Keratinocyte (primary cell): Measurements from ENCODE around the gene TENM4.

Experiments
- EZH2 ChIP-seq: IDR thresholded peaks from one replicate; pipeline ENCODE4 v1.6.1; 2012; ENCODE audit warnings: inconsistent platforms, mild to moderate bottlenecking, low read length, moderate library complexity
- TF ChIP-seq, protein P1 (sequence below), 3 experiments: IDR thresholded peaks in 1 of 3; conservative IDR thresholded peaks in 1 of 3; optimal IDR thresholded peaks in 1 of 3; 2 replicates in 2 of 3; 3 replicates in 1 of 3; pipeline versions ENCODE3 to v1.5.1; 2011; ENCODE audit warnings: low read length in 3 of 3, mild to moderate bottlenecking in 3 of 3, moderate library complexity in 2 of 3, control low read depth in 1 of 3, inconsistent platforms in 1 of 3; ENCODE audit not compliant: insufficient read depth in 2 of 3; ENCODE audit errors: extremely low read depth in 1 of 3

- TF ChIP-seq, protein P1, sequence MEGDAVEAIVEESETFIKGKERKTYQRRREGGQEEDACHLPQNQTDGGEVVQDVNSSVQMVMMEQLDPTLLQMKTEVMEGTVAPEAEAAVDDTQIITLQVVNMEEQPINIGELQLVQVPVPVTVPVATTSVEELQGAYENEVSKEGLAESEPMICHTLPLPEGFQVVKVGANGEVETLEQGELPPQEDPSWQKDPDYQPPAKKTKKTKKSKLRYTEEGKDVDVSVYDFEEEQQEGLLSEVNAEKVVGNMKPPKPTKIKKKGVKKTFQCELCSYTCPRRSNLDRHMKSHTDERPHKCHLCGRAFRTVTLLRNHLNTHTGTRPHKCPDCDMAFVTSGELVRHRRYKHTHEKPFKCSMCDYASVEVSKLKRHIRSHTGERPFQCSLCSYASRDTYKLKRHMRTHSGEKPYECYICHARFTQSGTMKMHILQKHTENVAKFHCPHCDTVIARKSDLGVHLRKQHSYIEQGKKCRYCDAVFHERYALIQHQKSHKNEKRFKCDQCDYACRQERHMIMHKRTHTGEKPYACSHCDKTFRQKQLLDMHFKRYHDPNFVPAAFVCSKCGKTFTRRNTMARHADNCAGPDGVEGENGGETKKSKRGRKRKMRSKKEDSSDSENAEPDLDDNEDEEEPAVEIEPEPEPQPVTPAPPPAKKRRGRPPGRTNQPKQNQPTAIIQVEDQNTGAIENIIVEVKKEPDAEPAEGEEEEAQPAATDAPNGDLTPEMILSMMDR (optimal IDR thresholded peaks at IDR 0.05 in 1 of 3, IDR thresholded peaks at IDR 0.05 in 1 of 3, conservative IDR thresholded peaks at IDR 0.05 in 1 of 3; ENCODE audit: extremely low read depth in 1 of 3, insufficient read depth in 2 of 3, low read length in 3 of 3), result no peak
- no peak for TF ChIP-seq EZH2
These were observed 526.3 kb downstream of the TENM4 start for GRCh38 chr11:78914503-78914902.
